IMR-90 (cell line): ENCODE measurements around the gene CEP170. TPM values are rescaled to one million over a fixed set of nuclear protein-coding genes. Genes with fewer than 3 reads are reported as not detected.

Experiments
- ATAC-seq: fragments of 200-7000 bp; cut with Tn5 transposase; 2 replicates; pipeline ENCODE4 v1.9.1; 2020; ENCODE audit warnings: low read depth, mild to moderate bottlenecking, moderate library complexity
- BruUV-seq: library from RNA; stranded (reverse); fragments of 400-500 nt; replicated peaks from 2 replicates; lab custom pipeline; 2021; lab: Mats Ljungman, UMichigan
- CTCF ChIA-PET: fragments of 300-600 bp; formaldehyde crosslinking; extraction: SDS; loops from one replicate; lab custom pipeline; 2021; ENCODE audit warnings: antibody characterized with exemption; lab: Yijun Ruan, JAX
- POLR2A ChIA-PET: fragments of 300-600 bp; sonication (Branson Sonifier 250); formaldehyde crosslinking; loops from one replicate; lab custom pipeline; 2022; ENCODE audit warnings: antibody characterized with exemption; ENCODE audit not compliant: unreplicated experiment; lab: Charles Lee
- DNase-seq: peaks from one replicate; pipeline ENCODE4 v3.0.0; 2013
- H2AFZ ChIP-seq: replicated peaks from 2 replicates; pipeline ENCODE3; 2013; ENCODE audit warnings: low read length, mild to moderate bottlenecking; ENCODE audit not compliant: poor library complexity
- H2AK5ac ChIP-seq: 2 replicates; pipeline ENCODE4 v1.6.1; 2013; ENCODE audit warnings: low read depth, low read length, inconsistent platforms
- H2AK9ac ChIP-seq: replicated peaks from 2 replicates; pipeline ENCODE3; 2013; ENCODE audit warnings: mild to moderate bottlenecking, low read depth, low read length, moderate library complexity; ENCODE audit not compliant: poor library complexity
- H2BK120ac ChIP-seq: 2 replicates; pipeline ENCODE4 v1.6.1; 2013; ENCODE audit warnings: low read depth, low read length, inconsistent platforms
- H2BK15ac ChIP-seq: 3 replicates; pipeline ENCODE4 v1.6.1; 2013; ENCODE audit warnings: low read depth, low read length, inconsistent platforms
- H2BK20ac ChIP-seq: 2 replicates; pipeline ENCODE4 v1.6.1; 2013; ENCODE audit warnings: low read depth, mild to moderate bottlenecking, inconsistent platforms, low read length, moderate library complexity
- H2BK5ac ChIP-seq: 2 replicates; pipeline ENCODE4 v1.6.1; 2013; ENCODE audit warnings: mild to moderate bottlenecking, low read depth, low read length, inconsistent platforms; ENCODE audit not compliant: poor library complexity, severe bottlenecking
- H3K14ac ChIP-seq: replicated peaks from 2 replicates; pipeline ENCODE4 v1.6.1; 2013; ENCODE audit warnings: low read depth, low read length, inconsistent platforms
- H3K18ac ChIP-seq: 2 replicates; pipeline ENCODE4 v1.6.1; 2013; ENCODE audit warnings: low read depth, low read length, control low read depth
- H3K23ac ChIP-seq: 2 replicates; pipeline ENCODE4 v1.6.1; 2013; ENCODE audit warnings: low read depth, low read length, inconsistent platforms
- H3K27ac ChIP-seq: 2 replicates; pipeline ENCODE4 v1.5.1; 2013; ENCODE audit warnings: mild to moderate bottlenecking, control low read depth, low read length; ENCODE audit not compliant: insufficient read depth
- H3K27me3 ChIP-seq: 2 replicates; pipeline ENCODE4 v1.6.1; 2013; ENCODE audit warnings: low read length; ENCODE audit not compliant: control insufficient read depth, insufficient read depth
- H3K36me3 ChIP-seq: 2 replicates; pipeline ENCODE4 v1.6.1; 2013; ENCODE audit warnings: low read length, mixed read lengths; ENCODE audit not compliant: control insufficient read depth, insufficient read depth
- H3K4ac ChIP-seq: 2 replicates; pipeline ENCODE4 v1.6.1; 2013; ENCODE audit warnings: low read depth, low read length, inconsistent platforms
- H3K4me1 ChIP-seq: 2 replicates; pipeline ENCODE4 v1.6.1; 2013; ENCODE audit warnings: low read length, mixed read lengths; ENCODE audit not compliant: control insufficient read depth, insufficient read depth
- H3K4me2 ChIP-seq: 2 replicates; pipeline ENCODE4 v1.6.1; 2013; ENCODE audit warnings: low read depth, mild to moderate bottlenecking, control low read depth, low read length, moderate library complexity
- H3K4me3 ChIP-seq: 2 replicates; pipeline ENCODE4 v1.5.1; 2013; ENCODE audit warnings: low read depth, mild to moderate bottlenecking, control low read depth, low read length, moderate library complexity; ENCODE audit not compliant: insufficient read depth
- H3K56ac ChIP-seq: 2 replicates; pipeline ENCODE4 v1.6.1; 2013; ENCODE audit warnings: low read length, inconsistent platforms; ENCODE audit not compliant: insufficient read depth; ENCODE audit errors: extremely low read depth
- H3K79me1 ChIP-seq, 2 experiments: 2 replicates each; pipeline ENCODE4 v1.6.1; 2013; ENCODE audit warnings: low read length in 2 of 2, inconsistent platforms in 1 of 2, low read depth in 1 of 2
- H3K9ac ChIP-seq: 2 replicates; pipeline ENCODE4 v1.6.1; 2013; ENCODE audit warnings: low read depth, low read length, control low read depth
- H3K9me1 ChIP-seq: 2 replicates; pipeline ENCODE4 v1.6.1; 2013; ENCODE audit warnings: low read length, inconsistent platforms; ENCODE audit not compliant: insufficient read depth
- H3K9me3 ChIP-seq: 2 replicates; pipeline ENCODE4 v1.6.1; 2013; ENCODE audit warnings: low read length; ENCODE audit not compliant: control insufficient read depth, insufficient read depth
- H4K20me1 ChIP-seq: 2 replicates; pipeline ENCODE4 v1.6.1; 2013; ENCODE audit warnings: low read length, inconsistent platforms; ENCODE audit not compliant: insufficient read depth
- H4K5ac ChIP-seq: 2 replicates; pipeline ENCODE4 v1.6.1; 2013; ENCODE audit warnings: mild to moderate bottlenecking, low read depth, low read length, control low read depth
- H4K8ac ChIP-seq, 2 experiments: 2 replicates each; pipeline ENCODE4 v1.6.1; 2013; ENCODE audit warnings: low read depth in 2 of 2, low read length in 2 of 2, control low read depth in 1 of 2, inconsistent platforms in 1 of 2
- H4K91ac ChIP-seq: 2 replicates; pipeline ENCODE4 v1.6.1; 2013; ENCODE audit warnings: low read depth, low read length, inconsistent platforms; ENCODE audit not compliant: insufficient read depth
- CEBPB ChIP-seq: IDR thresholded peaks from 2 replicates; pipeline ENCODE4 v1.6.1; 2012; ENCODE audit warnings: low read depth, low read length, improper control_type of control experiment
- CHD1 ChIP-seq: IDR thresholded peaks from 2 replicates; pipeline ENCODE4 v1.6.1; 2012; ENCODE audit warnings: low read depth, low read length, improper control_type of control experiment
- FOS ChIP-seq: fragments of 150-350 bp; IDR thresholded peaks from 2 replicates; pipeline ENCODE4 v1.6.1; 2016; ENCODE audit warnings: low read depth, low read length
- MAFK ChIP-seq: IDR thresholded peaks from 2 replicates; pipeline ENCODE4 v1.6.1; 2012; ENCODE audit warnings: low read depth, low read length, improper control_type of control experiment
- POLR2A ChIP-seq: IDR thresholded peaks from 2 replicates; pipeline ENCODE4 v1.6.1; 2012; ENCODE audit warnings: mild to moderate bottlenecking, low read depth, low read length
- RAD21 ChIP-seq: IDR thresholded peaks from 2 replicates; pipeline ENCODE4 v1.6.1; 2012; ENCODE audit warnings: low read length, improper control_type of control experiment
- RFX5 ChIP-seq: IDR thresholded peaks from 2 replicates; pipeline ENCODE4 v1.8.0; 2012; ENCODE audit warnings: low read depth, mild to moderate bottlenecking, low read length, moderate library complexity
- SMC3 ChIP-seq: fragments of 150-350 bp; IDR thresholded peaks from 2 replicates; pipeline ENCODE4 v1.6.1; 2016; ENCODE audit warnings: low read depth, mild to moderate bottlenecking, antibody characterized with exemption, low read length, moderate library complexity
- WGBS, 2 experiments: methylation state at CpG; one replicate each; pipeline versions ENCODE4 v1.1.5 to v1.1.7; 2013; ENCODE audit warnings: missing lambda C conversion rate in 2 of 2; ENCODE audit not compliant: insufficient read length in 1 of 2; ENCODE audit errors: extremely low coverage in 2 of 2; 5-methylcytosine and 5-hydroxymethylcytosine counted together
- dilution Hi-C: fragments of 300-500 bp; cut with HindIII; formaldehyde crosslinking; loops from one replicate; pipeline ENCODE4 v1.14.3; 2018; ENCODE audit warnings: low sequenced_read_pairs; ENCODE audit not compliant: unreplicated experiment
- in situ Hi-C: fragments of 300-500 bp; cut with MboI; formaldehyde crosslinking; loops from 3 replicates; pipeline ENCODE4 v1.14.3; 2019; ENCODE audit warnings: low sequenced_read_pairs, inconsistent platforms, mixed read lengths
- intact Hi-C: fragments of 100-400 bp; cut with micrococcal nuclease; formaldehyde crosslinking; loops from 2 replicates; pipeline ENCODE4 v1.10.0; 2022
- polyA plus RNA-seq, 3 experiments: library from polyadenylated mRNA; depleted of rRNA; stranded (reverse); fragments of >200 nt; gene quantifications; 2 replicates each; pipeline ENCODE4 v1.2.3, GENCODE V29; 2012; ENCODE audit warnings: low replicate concordance in 1 of 3
- total RNA-seq: library from RNA; depleted of rRNA; stranded (reverse); fragments of >200 nt; gene quantifications from 2 replicates; pipeline ENCODE4 v1.2.3, GENCODE V29; 2012
- TF ChIP-seq, protein P1 (sequence below): fragments of 150-350 bp; IDR thresholded peaks from 2 replicates; pipeline ENCODE4 v1.6.1; 2016; ENCODE audit warnings: low read depth, mild to moderate bottlenecking, low read length, moderate library complexity, borderline replicate concordance

Gene CEP170
- total and polyA plus RNA-seq, 2 of the 4 experiments (the other 2 are of a cell fraction) = 65.8 to 151 TPM

GRCh38 chr1:243301059-243301458, 46.0 kb upstream of the CEP170 start:
- Histone ChIP-seq H3K36me3 (peaks cover 2% of the 10 kb centered on the region), H3K9ac (no peak overlapping the region), H4K8ac (no peak overlapping the region), H3K9me3 (no peaks in the 10 kb centered on the region), H4K91ac (no peak overlapping the region), H3K79me1 (peaks cover 0 to 4% of the 10 kb centered on the region in 2 experiments; a peak in 2 of 4 replicates), H3K4me3 (no peak overlapping the region), H3K27ac (no peak overlapping the region), H3K56ac (no peak overlapping the region), H4K5ac (no peak overlapping the region), H3K18ac (no peak overlapping the region), H2AK5ac (no peak overlapping the region), H3K4me2 (no peak overlapping the region), H3K4ac (no peak overlapping the region), H3K27me3 (no peaks in the 10 kb centered on the region), H2BK5ac (no peak overlapping the region), H2AK9ac (no peak overlapping the region), H3K9me1 (no peaks in the 10 kb centered on the region; the same call in 1 of the 2 replicates), H3K14ac (no peak overlapping the region), H3K23ac (no peak overlapping the region), H2BK20ac (no peak overlapping the region), H2AFZ (no peak overlapping the region), H2BK15ac (no peak overlapping the region), H4K20me1 (no peaks in the 10 kb centered on the region), H2BK120ac (no peak overlapping the region), H3K4me1 (no peaks in the 10 kb centered on the region)
- no peak for DNase-seq
- no peak for TF ChIP-seq RAD21
- TF ChIP-seq SMC3 = no peak
- no peak for TF ChIP-seq POLR2A
- TF ChIP-seq, protein P1, sequence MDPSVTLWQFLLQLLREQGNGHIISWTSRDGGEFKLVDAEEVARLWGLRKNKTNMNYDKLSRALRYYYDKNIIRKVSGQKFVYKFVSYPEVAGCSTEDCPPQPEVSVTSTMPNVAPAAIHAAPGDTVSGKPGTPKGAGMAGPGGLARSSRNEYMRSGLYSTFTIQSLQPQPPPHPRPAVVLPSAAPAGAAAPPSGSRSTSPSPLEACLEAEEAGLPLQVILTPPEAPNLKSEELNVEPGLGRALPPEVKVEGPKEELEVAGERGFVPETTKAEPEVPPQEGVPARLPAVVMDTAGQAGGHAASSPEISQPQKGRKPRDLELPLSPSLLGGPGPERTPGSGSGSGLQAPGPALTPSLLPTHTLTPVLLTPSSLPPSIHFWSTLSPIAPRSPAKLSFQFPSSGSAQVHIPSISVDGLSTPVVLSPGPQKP = no peak
- TF ChIP-seq CEBPB = no peak
- no peak for TF ChIP-seq RFX5
- TF ChIP-seq FOS = no peak
- TF ChIP-seq MAFK = no peak
- no peak for TF ChIP-seq CHD1
- POLR2A ChIA-PET = no interaction called here
- dilution Hi-C loops (no loop called here), intact Hi-C loops (no loop called here), in situ Hi-C loops (loop anchor here (25.0 kb wide), 2 partner anchors 839 to 1689 kb away; no protein-coding TSS in a partner anchor)
- no TSS peak for BruUV-seq
- ATAC-seq = no peak
- CTCF ChIA-PET = no interaction called here
- no CpG with 5 or more reads among the region's 2 CpGs for WGBS, 2 experiments
